ENCODE data around the gene CRKL.
A peak's percentile ranks its signal among the peaks of the same experiment; 100 is the strongest.
"Not testable (repeated sequence)": the region's sequence is repeated elsewhere in the genome, so short reads cannot be mapped to it uniquely, and the experiment has no call there.

The CRKL gene

GRCh38 chr22:20967697-20968211 is 50.5 kb downstream of the CRKL start:
- DNase-seq: no peak

- no peak for DNase-seq
Observed at GRCh38 chr22:20968281-20968977, 51.2 kb downstream of the CRKL start.

- no peak for DNase-seq
Observed at GRCh38 chr22:20970939-20971657, 53.9 kb downstream of the CRKL start.

- DNase-seq: not testable (repeated sequence)
Observed at GRCh38 chr22:20972014-20972694, 54.9 kb downstream of the CRKL start.

- DNase-seq: no peak
Observed at GRCh38 chr22:20972933-20973577, 55.8 kb downstream of the CRKL start.

- no peak for DNase-seq
Observed at GRCh38 chr22:20973634-20974286, 56.6 kb downstream of the CRKL start.

GRCh38 chr22:20974336-20974955 is 57.2 kb downstream of the CRKL start:
- DNase-seq: no peak

- DNase-seq: no peak
Observed at GRCh38 chr22:20975541-20976290, 58.5 kb downstream of the CRKL start.

- no peak for DNase-seq
Observed at GRCh38 chr22:20976291-20976877, 59.2 kb downstream of the CRKL start.

GRCh38 chr22:20977019-20977418 is 59.8 kb downstream of the CRKL start:
- DNase-seq: no peak

GRCh38 chr22:20977516-20978170 is 60.4 kb downstream of the CRKL start:
- no peak for DNase-seq

- no peak for DNase-seq
Observed at GRCh38 chr22:20978419-20978818, 61.2 kb downstream of the CRKL start.

- DNase-seq: peak; percentile 67
Observed at GRCh38 chr22:20979243-20979809, 62.1 kb downstream of the CRKL start.

GRCh38 chr22:20979940-20980453 is 62.8 kb downstream of the CRKL start:
- no peak for DNase-seq

- no peak for DNase-seq
Observed at GRCh38 chr22:20980523-20980922, 63.3 kb downstream of the CRKL start.

GRCh38 chr22:20980938-20981722 is 63.9 kb downstream of the CRKL start:
- DNase-seq: no peak

- DNase-seq: peak; percentile 33
Observed at GRCh38 chr22:20981787-20982562, 64.8 kb downstream of the CRKL start, which contains the start of gene LZTR1. LZTR1 (plus strand) TSS chr22:20982297; CDS start chr22:20982372, 75 bp downstream.

- no peak for DNase-seq
Observed at GRCh38 chr22:20982563-20982882, 65.3 kb downstream of the CRKL start.
